Urinary bladder (tissue), 4 donors: ENCODE data around the gene DOCK6. TPM values are rescaled to one million over a fixed set of nuclear protein-coding genes. Genes with fewer than 3 reads are reported as not detected.

Experiments used
- DNase-seq: peaks from one replicate; pipeline ENCODE4 v3.0.0-alpha.2; 2015; ENCODE audit errors: extremely low spot score
- H3K27ac ChIP-seq: one replicate; pipeline ENCODE4 v1.5.1; 2013; ENCODE audit warnings: low read depth, mild to moderate bottlenecking, moderate library complexity
- H3K36me3 ChIP-seq: one replicate; pipeline ENCODE4 v1.6.1; 2013; ENCODE audit warnings: mild to moderate bottlenecking, moderate library complexity; ENCODE audit not compliant: insufficient read depth
- H3K4me1 ChIP-seq: one replicate; pipeline ENCODE4 v1.6.1; 2013; ENCODE audit warnings: mild to moderate bottlenecking, moderate library complexity; ENCODE audit not compliant: insufficient read depth
- H3K4me3 ChIP-seq: one replicate; pipeline ENCODE4 v1.5.1; 2013; ENCODE audit warnings: low read depth, low read length
- WGBS: extraction: QIAGEN DNeasy Blood & Tissue Kit; methylation state at CpG from one replicate; pipeline ENCODE4 v1.1.7; 2013; 5-methylcytosine and 5-hydroxymethylcytosine counted together
- polyA plus RNA-seq: library from polyadenylated mRNA; stranded (reverse); fragments of 200-250 nt; gene quantifications from one replicate; pipeline ENCODE4 v1.2.3, GENCODE V29; 2013
- total RNA-seq: library from RNA; depleted of rRNA; stranded (reverse); fragments of >200 nt; gene quantifications from one replicate; pipeline ENCODE4 v1.2.3, GENCODE V29; 2014
- donor health status: healthy with polysubstance abuse.
- donor health status: healthy.

DOCK6 gene
- total RNA-seq (20.7 TPM), polyA plus RNA-seq (30.6 TPM)

GRCh38 chr19:11261971-11262839, at the start of gene DOCK6:
DOCK6 (minus strand) TSS chr19:11262524; CDS start chr19:11262440, 84 bp downstream.
- Histone ChIP-seq H3K4me3 (peak within 1 kb of the TSS; percentile 92), H3K27ac (peak within 1 kb of the TSS; percentile 51), H3K36me3 (no peaks in the 10 kb centered on the region), H3K4me1 (peaks cover 2% of the 10 kb centered on the region)
- DNase-seq, result no peak
- 1% methylated on average over 91 of the region's 91 CpGs for WGBS

- Histone ChIP-seq H3K4me3 (no peak overlapping the region), H3K36me3 (no peaks in the 10 kb centered on the region), H3K27ac (no peak overlapping the region), H3K4me1 (no peaks in the 10 kb centered on the region)
- DNase-seq, result no peak
- 80% methylated on average over 9 of the region's 9 CpGs for WGBS
These were observed 44.0 kb upstream of the DOCK6 start for GRCh38 chr19:11306337-11306736.

- DNase-seq, result no peak
- Histone ChIP-seq H3K4me1 (no peaks in the 10 kb centered on the region), H3K4me3 (no peak overlapping the region), H3K27ac (no peak overlapping the region), H3K36me3 (no peaks in the 10 kb centered on the region)
- WGBS, result 85% methylated on average over 5 of the region's 5 CpGs
These were observed 42.6 kb upstream of the DOCK6 start for GRCh38 chr19:11304936-11305335.

- Histone ChIP-seq H3K4me1 (no peaks in the 10 kb centered on the region), H3K36me3 (no peaks in the 10 kb centered on the region), H3K4me3 (no peak overlapping the region), H3K27ac (no peak overlapping the region)
- DNase-seq, result no peak
- 87% methylated on average over 11 of the region's 11 CpGs for WGBS
These were observed 38.4 kb upstream of the DOCK6 start for GRCh38 chr19:11300811-11301120.

GRCh38 chr19:11299946-11300810, 37.9 kb upstream of the DOCK6 start:
- Histone ChIP-seq H3K27ac (no peak overlapping the region), H3K4me3 (no peak overlapping the region), H3K4me1 (no peaks in the 10 kb centered on the region), H3K36me3 (no peaks in the 10 kb centered on the region)
- DNase-seq, result no peak
- 73% methylated on average over 8 of the region's 8 CpGs for WGBS

GRCh38 chr19:11296264-11296663, 33.9 kb upstream of the DOCK6 start:
- no peak overlapping the region for H3K4me3 ChIP-seq
- H3K27ac ChIP-seq, result no peak overlapping the region
- DNase-seq, result no peak
- H3K4me1 ChIP-seq, result no peaks in the 10 kb centered on the region
- 46% methylated on average over 7 of the region's 7 CpGs for WGBS
- H3K36me3 ChIP-seq, result no peaks in the 10 kb centered on the region

- 94% methylated on average over 8 of the region's 8 CpGs for WGBS
- Histone ChIP-seq H3K4me3 (no peak within 1 kb of the TSS), H3K4me1 (no peaks in the 10 kb centered on the region), H3K36me3 (no peaks in the 10 kb centered on the region), H3K27ac (peak within 1 kb of the TSS; percentile 5)
- DNase-seq, result no peak
These were observed 33.4 kb upstream of the DOCK6 start, which contains the start of gene TSPAN16 for GRCh38 chr19:11295665-11296245. TSPAN16 (plus strand) TSS chr19:11296160; CDS start chr19:11296298, 138 bp downstream.

GRCh38 chr19:11295180-11295579, 32.9 kb upstream of the DOCK6 start:
- Histone ChIP-seq H3K4me1 (no peaks in the 10 kb centered on the region), H3K4me3 (no peak overlapping the region), H3K36me3 (no peaks in the 10 kb centered on the region), H3K27ac (no peak overlapping the region)
- no peak for DNase-seq
- 90% methylated on average over 4 of the region's 4 CpGs for WGBS

- Histone ChIP-seq H3K27ac (peak overlapping the region; percentile 67), H3K36me3 (no peaks in the 10 kb centered on the region), H3K4me3 (no peak overlapping the region), H3K4me1 (no peaks in the 10 kb centered on the region)
- 4% methylated on average over 41 of the region's 41 CpGs for WGBS
- peak; percentile 80 for DNase-seq
These were observed 31.4 kb upstream of the DOCK6 start for GRCh38 chr19:11293433-11294389.

- DNase-seq, result no peak
- no peak overlapping the region for H3K27ac ChIP-seq
- no peaks in the 10 kb centered on the region for H3K4me1 ChIP-seq
- no peak overlapping the region for H3K4me3 ChIP-seq
- H3K36me3 ChIP-seq, result no peaks in the 10 kb centered on the region
- WGBS, result 72% methylated on average over 1 of the region's 1 CpG
These were observed 29.7 kb upstream of the DOCK6 start for GRCh38 chr19:11291991-11292390.

- WGBS, result 93% methylated on average over 7 of the region's 7 CpGs
- DNase-seq, result no peak
- H3K4me3 ChIP-seq, result no peak overlapping the region
- no peaks in the 10 kb centered on the region for H3K4me1 ChIP-seq
- H3K36me3 ChIP-seq, result no peaks in the 10 kb centered on the region
- no peak overlapping the region for H3K27ac ChIP-seq
These were observed 29.1 kb upstream of the DOCK6 start for GRCh38 chr19:11291415-11291814.

GRCh38 chr19:11290256-11290655, 27.9 kb upstream of the DOCK6 start:
- 66% methylated on average over 4 of the region's 4 CpGs for WGBS
- DNase-seq, result no peak
- no peak overlapping the region for H3K27ac ChIP-seq
- no peaks in the 10 kb centered on the region for H3K4me1 ChIP-seq
- H3K36me3 ChIP-seq, result no peaks in the 10 kb centered on the region
- H3K4me3 ChIP-seq, result no peak overlapping the region

- Histone ChIP-seq H3K36me3 (no peaks in the 10 kb centered on the region), H3K27ac (no peak overlapping the region), H3K4me1 (no peaks in the 10 kb centered on the region), H3K4me3 (no peak overlapping the region)
- WGBS, result 84% methylated on average over 7 of the region's 7 CpGs
- DNase-seq, result no peak
These were observed 26.0 kb upstream of the DOCK6 start for GRCh38 chr19:11288349-11288748.
